ENCODE measurements around the gene CD99. TPM values are rescaled to one million over a fixed set of nuclear protein-coding genes. Genes with fewer than 3 reads are reported as not detected.

Gene CD99
- total RNA-seq, 1 donor from 2014 or later, result 362 TPM

DNA sequence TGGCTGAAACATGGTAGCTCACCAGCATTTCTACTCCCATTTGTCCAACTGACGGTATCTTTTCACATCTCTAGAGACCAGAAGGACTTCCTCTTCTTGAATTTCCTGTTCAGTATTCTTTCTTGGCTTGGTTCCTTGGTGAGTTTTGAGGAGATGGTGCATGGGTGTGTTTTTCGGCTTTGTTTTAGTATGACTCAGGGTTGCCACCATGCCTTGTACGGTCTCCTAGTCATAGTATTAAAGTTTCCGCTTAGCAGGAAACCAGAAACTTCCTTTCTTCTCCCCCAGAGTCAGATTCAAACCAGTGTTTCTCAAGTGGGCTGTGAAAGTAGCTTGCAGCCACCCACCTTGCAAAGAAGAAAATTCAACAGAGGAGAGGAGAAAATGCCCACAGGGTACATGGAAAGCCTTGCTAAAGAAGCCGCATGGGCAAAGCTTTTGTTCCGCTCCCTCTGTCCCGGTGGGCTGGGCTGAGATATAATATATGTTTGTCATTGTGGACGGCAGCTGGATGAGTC, 5.7 kb downstream of the CD99 start:
- Mint-ChIP-seq H3K36me3 (ENCODE audit: insufficient read depth) (peaks cover 23% of the 10 kb centered on the region), H3K9me3 (ENCODE audit: low read depth) (peaks cover 7% of the 10 kb centered on the region), H3K4me1 (ENCODE audit: low read depth) (peaks cover 50% of the 10 kb centered on the region), H3K27me3 (no peaks in the 10 kb centered on the region), H3K27ac (peak overlapping the region; percentile 70), H3K4me3 (ENCODE audit: low read depth) (no peak overlapping the region)
- TF ChIP-seq, protein P1, sequence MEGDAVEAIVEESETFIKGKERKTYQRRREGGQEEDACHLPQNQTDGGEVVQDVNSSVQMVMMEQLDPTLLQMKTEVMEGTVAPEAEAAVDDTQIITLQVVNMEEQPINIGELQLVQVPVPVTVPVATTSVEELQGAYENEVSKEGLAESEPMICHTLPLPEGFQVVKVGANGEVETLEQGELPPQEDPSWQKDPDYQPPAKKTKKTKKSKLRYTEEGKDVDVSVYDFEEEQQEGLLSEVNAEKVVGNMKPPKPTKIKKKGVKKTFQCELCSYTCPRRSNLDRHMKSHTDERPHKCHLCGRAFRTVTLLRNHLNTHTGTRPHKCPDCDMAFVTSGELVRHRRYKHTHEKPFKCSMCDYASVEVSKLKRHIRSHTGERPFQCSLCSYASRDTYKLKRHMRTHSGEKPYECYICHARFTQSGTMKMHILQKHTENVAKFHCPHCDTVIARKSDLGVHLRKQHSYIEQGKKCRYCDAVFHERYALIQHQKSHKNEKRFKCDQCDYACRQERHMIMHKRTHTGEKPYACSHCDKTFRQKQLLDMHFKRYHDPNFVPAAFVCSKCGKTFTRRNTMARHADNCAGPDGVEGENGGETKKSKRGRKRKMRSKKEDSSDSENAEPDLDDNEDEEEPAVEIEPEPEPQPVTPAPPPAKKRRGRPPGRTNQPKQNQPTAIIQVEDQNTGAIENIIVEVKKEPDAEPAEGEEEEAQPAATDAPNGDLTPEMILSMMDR (IDR thresholded peaks at IDR 0.05; ENCODE audit: unreplicated experiment), result no peak
- DNase-seq (ENCODE audit: low spot score, unreplicated experiment), result no peak

DNA sequence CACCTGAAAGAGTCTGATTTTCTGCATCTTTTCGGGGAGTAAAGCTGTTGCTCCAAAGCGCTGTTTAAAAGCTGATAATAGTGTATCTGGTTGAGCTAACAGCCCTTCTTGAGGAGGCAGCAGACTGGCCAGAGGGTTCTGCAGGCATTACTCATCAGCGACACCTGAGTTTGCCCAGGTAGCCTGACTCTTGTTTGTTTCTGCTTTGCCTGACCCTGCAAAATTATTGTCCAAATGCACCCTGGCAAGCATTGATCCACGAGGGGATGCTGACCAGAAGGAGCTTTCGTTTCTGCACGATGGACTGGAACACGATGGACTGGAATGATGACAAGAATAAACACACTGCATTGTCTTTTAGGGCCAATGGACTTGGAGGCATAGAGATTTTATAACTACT, 6.2 kb downstream of the CD99 start:
- no peak for DNase-seq (ENCODE audit: low spot score, unreplicated experiment)
- Mint-ChIP-seq H3K27ac (peak overlapping the region; percentile 70), H3K9me3 (ENCODE audit: low read depth) (peaks cover 7% of the 10 kb centered on the region), H3K27me3 (no peaks in the 10 kb centered on the region), H3K4me1 (ENCODE audit: low read depth) (peaks cover 48% of the 10 kb centered on the region), H3K4me3 (ENCODE audit: low read depth) (no peak overlapping the region), H3K36me3 (ENCODE audit: insufficient read depth) (peaks cover 23% of the 10 kb centered on the region)
- TF ChIP-seq, protein P1 (IDR thresholded peaks at IDR 0.05; ENCODE audit: unreplicated experiment), result no peak

DNA sequence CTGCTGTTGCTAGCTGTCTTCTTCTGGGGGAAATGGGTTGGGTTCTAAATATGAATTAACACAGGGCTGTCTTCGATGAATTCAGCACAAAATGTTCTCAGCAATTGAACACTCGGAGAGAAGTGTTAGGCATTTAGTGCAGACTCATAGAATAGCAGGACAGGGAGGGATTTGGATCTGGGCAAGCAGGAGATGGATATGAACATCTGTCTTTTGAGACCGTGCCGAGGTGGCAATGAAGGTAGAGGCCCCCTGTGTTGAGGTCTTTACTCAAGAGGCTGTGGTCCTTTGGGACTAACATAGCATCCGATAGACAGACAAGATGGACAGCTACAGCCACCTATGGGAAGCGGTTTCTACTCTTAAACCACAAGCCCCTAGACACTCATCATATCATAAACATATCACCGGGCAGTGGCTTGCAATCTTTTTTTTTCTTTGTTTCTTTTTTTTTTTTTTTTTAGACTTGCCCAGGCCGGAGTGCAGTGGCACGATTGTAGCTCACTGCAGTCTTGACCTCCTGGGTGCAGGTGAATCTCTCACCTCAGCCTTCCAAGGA, 6.7 kb downstream of the CD99 start:
- Mint-ChIP-seq H3K4me3 (ENCODE audit: low read depth) (no peak overlapping the region), H3K27me3 (no peaks in the 10 kb centered on the region), H3K9me3 (ENCODE audit: low read depth) (peaks cover 7% of the 10 kb centered on the region), H3K36me3 (ENCODE audit: insufficient read depth) (peaks cover 23% of the 10 kb centered on the region), H3K27ac (no peak overlapping the region), H3K4me1 (ENCODE audit: low read depth) (peaks cover 43% of the 10 kb centered on the region)
- no peak for DNase-seq (ENCODE audit: low spot score, unreplicated experiment)
- TF ChIP-seq, protein P1 (IDR thresholded peaks at IDR 0.05; ENCODE audit: unreplicated experiment), result no peak

DNA sequence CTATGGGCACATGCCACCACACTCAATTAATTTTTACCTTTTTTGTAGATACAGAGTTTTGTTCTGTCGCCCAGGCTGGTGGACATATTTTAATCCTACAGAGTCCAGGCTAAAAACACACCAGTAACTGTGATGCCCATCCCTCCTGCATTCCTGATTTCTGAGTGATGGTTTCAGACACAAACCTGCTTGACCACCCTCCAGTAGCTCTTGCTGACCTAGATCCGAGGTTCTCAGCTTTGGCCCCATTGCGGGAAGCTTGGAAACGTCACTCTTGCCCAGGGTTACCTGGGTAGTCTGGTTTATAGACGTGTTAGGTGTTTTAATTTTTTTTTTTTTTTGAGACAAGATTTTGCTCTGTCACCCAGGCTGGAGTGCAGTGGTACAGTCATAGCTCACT, 7.5 kb downstream of the CD99 start:
- TF ChIP-seq, protein P1 (IDR thresholded peaks at IDR 0.05; ENCODE audit: unreplicated experiment), result no peak
- no peak for DNase-seq (ENCODE audit: low spot score, unreplicated experiment)
- Mint-ChIP-seq H3K27ac (peak overlapping the region; percentile 74), H3K9me3 (ENCODE audit: low read depth) (peaks cover 7% of the 10 kb centered on the region), H3K36me3 (ENCODE audit: insufficient read depth) (peaks cover 23% of the 10 kb centered on the region), H3K27me3 (no peaks in the 10 kb centered on the region), H3K4me3 (ENCODE audit: low read depth) (no peak overlapping the region), H3K4me1 (ENCODE audit: low read depth) (peaks cover 43% of the 10 kb centered on the region)

DNA sequence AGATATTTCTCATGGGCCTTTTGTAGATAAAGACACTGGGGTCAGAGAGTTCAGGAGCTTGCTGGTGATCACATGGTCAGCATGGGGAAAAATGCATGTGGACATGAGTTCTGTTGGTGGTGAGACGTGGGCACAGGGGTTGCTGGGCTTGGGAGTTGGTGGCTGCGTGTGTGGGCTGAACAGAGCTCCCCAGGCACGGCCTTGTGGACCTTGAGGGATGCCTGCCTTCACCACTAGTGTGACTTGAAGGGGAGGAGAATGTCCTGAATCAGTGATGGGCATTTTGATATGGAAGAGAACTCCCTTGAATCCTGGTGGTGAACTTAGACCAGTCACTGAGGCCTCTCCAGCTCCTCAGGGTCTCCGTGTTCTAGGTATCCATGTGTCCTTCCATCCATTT, 8.9 kb downstream of the CD99 start:
- TF ChIP-seq, protein P1 (IDR thresholded peaks at IDR 0.05; ENCODE audit: unreplicated experiment), result no peak
- Mint-ChIP-seq H3K4me1 (ENCODE audit: low read depth) (peaks cover 37% of the 10 kb centered on the region), H3K9me3 (ENCODE audit: low read depth) (peaks cover 7% of the 10 kb centered on the region), H3K36me3 (ENCODE audit: insufficient read depth) (peaks cover 23% of the 10 kb centered on the region), H3K27me3 (no peaks in the 10 kb centered on the region), H3K27ac (peak overlapping the region; percentile 33), H3K4me3 (ENCODE audit: low read depth) (no peak overlapping the region)
- DNase-seq (ENCODE audit: low spot score, unreplicated experiment), result no peak
